RWPE2 (cell line): ENCODE data around the gene PRPS2.

ENCODE experiments used
- ATAC-seq: fragments of 200-7000 bp; cut with Tn5 transposase; 3 replicates; pipeline ENCODE4 v1.9.1; 2021; ENCODE audit warnings: low read depth
- DNase-seq: peaks from one replicate; pipeline ENCODE4 v3.0.0-alpha.2; 2020; ENCODE audit warnings: low spot score
- H3K27ac ChIP-seq: fragments of 450-650 bp; 2 replicates; pipeline ENCODE4 v1.5.1; 2017; ENCODE audit warnings: mild to moderate bottlenecking; ENCODE audit not compliant: poor library complexity, severe bottlenecking
- H3K27me3 ChIP-seq: fragments of 250-450 bp; sonication (Bioruptor Pico); 2 replicates; pipeline ENCODE4 v1.5.1; 2021; ENCODE audit warnings: mild to moderate bottlenecking, moderate library complexity; ENCODE audit not compliant: insufficient read depth, poor library complexity, severe bottlenecking
- H3K36me3 ChIP-seq: fragments of 250-450 bp; sonication (Bioruptor Pico); 2 replicates; pipeline ENCODE4 v1.5.1; 2020; ENCODE audit warnings: low read depth, mild to moderate bottlenecking, moderate library complexity
- H3K4me1 ChIP-seq: fragments of 250-450 bp; sonication (Bioruptor Pico); 2 replicates; pipeline ENCODE4 v1.5.1; 2021; ENCODE audit warnings: mild to moderate bottlenecking, moderate library complexity; ENCODE audit not compliant: insufficient read depth, poor library complexity, severe bottlenecking
- H3K4me3 ChIP-seq: fragments of 250-450 bp; sonication (Bioruptor Pico); 2 replicates; pipeline ENCODE4 v1.5.1; 2021; ENCODE audit warnings: mild to moderate bottlenecking, moderate library complexity; ENCODE audit not compliant: severe bottlenecking
- H3K9me3 ChIP-seq: fragments of 250-450 bp; sonication (Bioruptor Pico); 2 replicates; pipeline ENCODE4 v1.5.1; 2021; ENCODE audit warnings: mild to moderate bottlenecking, moderate library complexity; ENCODE audit not compliant: severe bottlenecking
- CTCF ChIP-seq: fragments of 450-650 bp; IDR thresholded peaks from one replicate; pipeline ENCODE4 v1.5.1; 2017; ENCODE audit warnings: mild to moderate bottlenecking, moderate library complexity; ENCODE audit not compliant: poor library complexity, severe bottlenecking

Gene PRPS2

GRCh38 chrX:12843668-12844279 lies 52.6 kb downstream of the PRPS2 start:
- Histone ChIP-seq H3K36me3 (no peaks in the 10 kb centered on the region), H3K9me3 (no peaks in the 10 kb centered on the region), H3K27ac (no peak overlapping the region), H3K27me3 (no peaks in the 10 kb centered on the region), H3K4me1 (no peaks in the 10 kb centered on the region), H3K4me3 (no peak overlapping the region)
- ATAC-seq (no peak), DNase-seq (no peak)
- no peak for TF ChIP-seq CTCF

- no peak overlapping the region for H3K4me3 ChIP-seq
- TF ChIP-seq CTCF: no peak
- no peaks in the 10 kb centered on the region for H3K9me3 ChIP-seq
- H3K36me3 ChIP-seq: no peaks in the 10 kb centered on the region
- DNase-seq: no peak
- H3K27me3 ChIP-seq: no peaks in the 10 kb centered on the region
- ATAC-seq: no peak
- H3K27ac ChIP-seq: no peak overlapping the region
- no peaks in the 10 kb centered on the region for H3K4me1 ChIP-seq
These were observed 53.1 kb downstream of the PRPS2 start for GRCh38 chrX:12844319-12844718.

- Histone ChIP-seq H3K36me3 (no peaks in the 10 kb centered on the region), H3K9me3 (no peaks in the 10 kb centered on the region), H3K27me3 (no peaks in the 10 kb centered on the region), H3K4me3 (no peak overlapping the region), H3K27ac (no peak overlapping the region), H3K4me1 (no peaks in the 10 kb centered on the region)
- no peak for TF ChIP-seq CTCF
- no peak for DNase-seq
- no peak for ATAC-seq
These were observed 74.1 kb downstream of the PRPS2 start for GRCh38 chrX:12865359-12865758.

GRCh38 chrX:12866451-12867377 lies 75.5 kb downstream of the PRPS2 start, which contains the start of gene TLR7:
TSS of gene TLR7 (plus strand) at chrX:12867072. CDS start at chrX:12867579, 507 bp downstream.
- ATAC-seq: no peak
- Histone ChIP-seq H3K27ac (no peak within 1 kb of the TSS), H3K4me1 (no peaks in the 10 kb centered on the region), H3K27me3 (no peaks in the 10 kb centered on the region), H3K9me3 (no peaks in the 10 kb centered on the region), H3K4me3 (no peak within 1 kb of the TSS), H3K36me3 (no peaks in the 10 kb centered on the region)
- no peak for DNase-seq
- no peak for TF ChIP-seq CTCF
